Upper lobe of right lung (tissue), 1 donor: ENCODE data around the gene HERPUD2. TPM values are rescaled to one million over a fixed set of nuclear protein-coding genes. Genes with fewer than 3 reads are reported as not detected.

Source experiments
- ATAC-seq: fragments of 200-7000 bp; cut with Tn5 transposase; one replicate; pipeline ENCODE4 v1.9.1; 2020; ENCODE audit warnings: mild to moderate bottlenecking, moderate library complexity
- DNase-seq: peaks from one replicate; pipeline ENCODE4 v3.0.0-alpha.2; 2020
- H3K27ac ChIP-seq: fragments of 200-600 bp; one replicate; pipeline ENCODE4 v1.8.0; 2022
- H3K27me3 ChIP-seq: fragments of 200-600 bp; one replicate; pipeline ENCODE4 v1.8.0; 2022; ENCODE audit warnings: mild to moderate bottlenecking
- H3K36me3 ChIP-seq: fragments of 200-600 bp; one replicate; pipeline ENCODE4 v1.8.0; 2022
- H3K4me1 ChIP-seq: fragments of 200-600 bp; one replicate; pipeline ENCODE4 v1.8.0; 2022
- H3K4me3 ChIP-seq: fragments of 200-600 bp; one replicate; pipeline ENCODE4 v1.8.0; 2022; ENCODE audit warnings: mild to moderate bottlenecking
- H3K9me3 ChIP-seq: fragments of 200-600 bp; one replicate; pipeline ENCODE4 v1.8.0; 2022
- intact Hi-C: fragments of 100-400 bp; cut with DNase I; formaldehyde crosslinking; loops from one replicate; pipeline ENCODE4 v1.11.0; 2022
- total RNA-seq: library from RNA; stranded (reverse); fragmentation: NEBNext Ultra II Directional; extraction: Animal tissue kit (Norgen Biotek cat#: 25700); gene quantifications from one replicate; pipeline ENCODE4 v1.2.1, GENCODE V29; 2021
- TF ChIP-seq, protein P1 (sequence below): fragments of 200-600 bp; IDR thresholded peaks from one replicate; pipeline ENCODE4 v1.8.0; 2022; ENCODE audit warnings: antibody characterized with exemption
- donor health status: DM: no; HTN: yes; CAD: no; lungs with severe emphysema.

The HERPUD2 gene
- total RNA-seq, 1 donor from 2014 or later = 32.6 TPM

DNA sequence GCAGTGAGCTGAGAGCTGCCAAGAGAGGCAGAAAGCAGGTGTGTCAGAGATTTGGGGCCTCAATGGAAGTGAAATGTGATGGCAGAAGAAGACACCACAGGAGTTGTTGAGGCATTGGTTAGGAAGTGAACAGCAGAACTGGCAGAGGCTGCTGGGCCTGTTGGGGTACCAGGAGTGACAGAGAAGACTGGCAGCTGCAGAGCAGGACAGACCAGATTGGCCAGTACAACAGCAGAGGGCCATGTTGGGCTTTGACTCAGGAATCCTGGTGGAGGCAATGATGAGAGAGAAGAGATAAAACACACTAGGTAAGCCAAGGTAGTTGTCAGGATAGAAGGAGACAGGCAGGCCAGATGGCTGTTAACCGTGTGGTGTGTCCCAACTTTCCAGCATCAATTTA lies 19.9 kb upstream of the HERPUD2 start:
- peaks cover 6% of the 10 kb centered on the region for H3K4me1 ChIP-seq
- no peak for ATAC-seq
- H3K27ac ChIP-seq = no peak overlapping the region
- H3K27me3 ChIP-seq = no peaks in the 10 kb centered on the region
- intact Hi-C loops = no loop called here
- TF ChIP-seq, protein P1, sequence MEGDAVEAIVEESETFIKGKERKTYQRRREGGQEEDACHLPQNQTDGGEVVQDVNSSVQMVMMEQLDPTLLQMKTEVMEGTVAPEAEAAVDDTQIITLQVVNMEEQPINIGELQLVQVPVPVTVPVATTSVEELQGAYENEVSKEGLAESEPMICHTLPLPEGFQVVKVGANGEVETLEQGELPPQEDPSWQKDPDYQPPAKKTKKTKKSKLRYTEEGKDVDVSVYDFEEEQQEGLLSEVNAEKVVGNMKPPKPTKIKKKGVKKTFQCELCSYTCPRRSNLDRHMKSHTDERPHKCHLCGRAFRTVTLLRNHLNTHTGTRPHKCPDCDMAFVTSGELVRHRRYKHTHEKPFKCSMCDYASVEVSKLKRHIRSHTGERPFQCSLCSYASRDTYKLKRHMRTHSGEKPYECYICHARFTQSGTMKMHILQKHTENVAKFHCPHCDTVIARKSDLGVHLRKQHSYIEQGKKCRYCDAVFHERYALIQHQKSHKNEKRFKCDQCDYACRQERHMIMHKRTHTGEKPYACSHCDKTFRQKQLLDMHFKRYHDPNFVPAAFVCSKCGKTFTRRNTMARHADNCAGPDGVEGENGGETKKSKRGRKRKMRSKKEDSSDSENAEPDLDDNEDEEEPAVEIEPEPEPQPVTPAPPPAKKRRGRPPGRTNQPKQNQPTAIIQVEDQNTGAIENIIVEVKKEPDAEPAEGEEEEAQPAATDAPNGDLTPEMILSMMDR = no peak
- no peak overlapping the region for H3K4me3 ChIP-seq
- no peaks in the 10 kb centered on the region for H3K36me3 ChIP-seq
- no peak for DNase-seq
- no peaks in the 10 kb centered on the region for H3K9me3 ChIP-seq

DNA sequence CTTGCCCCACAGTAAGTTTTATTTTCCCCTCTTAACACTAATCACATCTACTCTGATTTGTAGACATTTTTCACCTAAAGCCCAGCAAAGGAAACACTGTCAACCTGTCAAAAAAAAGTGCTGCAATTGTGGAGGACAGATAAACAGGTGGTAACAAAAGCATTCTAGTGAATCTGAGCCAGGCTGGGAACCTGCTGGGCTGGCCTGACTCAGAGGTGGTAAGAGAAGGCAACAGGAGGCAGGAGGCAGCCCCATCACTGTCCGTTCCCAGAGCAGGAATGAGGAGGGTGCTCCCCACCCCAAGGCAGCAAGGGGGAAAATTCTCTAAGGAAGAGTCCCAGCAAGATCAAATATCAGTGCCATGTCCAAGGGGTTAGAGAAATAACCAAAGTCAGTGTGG lies 19.5 kb upstream of the HERPUD2 start:
- intact Hi-C loops = no loop called here

GRCh38 chr7:35712563-35713226 lies 17.8 kb upstream of the HERPUD2 start:
- DNase-seq (no peak), ATAC-seq (no peak)
- TF ChIP-seq, protein P1 = no peak
- H3K9me3 ChIP-seq = no peaks in the 10 kb centered on the region
- H3K27ac ChIP-seq = no peak overlapping the region
- no peaks in the 10 kb centered on the region for H3K36me3 ChIP-seq
- no peaks in the 10 kb centered on the region for H3K27me3 ChIP-seq
- no peak overlapping the region for H3K4me3 ChIP-seq
- intact Hi-C loops = no loop called here
- H3K4me1 ChIP-seq = peaks cover 6% of the 10 kb centered on the region

More for the DNA sequence above, 19.5 kb upstream of the HERPUD2 start:
- TF ChIP-seq, protein P1 = no peak
- ATAC-seq (no peak), DNase-seq (no peak)
- H3K9me3 ChIP-seq = no peaks in the 10 kb centered on the region
- H3K27ac ChIP-seq = no peak overlapping the region
- H3K4me3 ChIP-seq = no peak overlapping the region
- H3K27me3 ChIP-seq = no peaks in the 10 kb centered on the region
- no peaks in the 10 kb centered on the region for H3K36me3 ChIP-seq
- H3K4me1 ChIP-seq = peaks cover 6% of the 10 kb centered on the region

- TF ChIP-seq, protein P1 = no peak
- intact Hi-C loops = loop anchor here (10.0 kb wide), 1 partner anchor 197 kb away; no protein-coding TSS in a partner anchor
- no peak for DNase-seq
- no peak for ATAC-seq
- no peaks in the 10 kb centered on the region for H3K9me3 ChIP-seq
- no peak overlapping the region for H3K4me3 ChIP-seq
- no peaks in the 10 kb centered on the region for H3K27me3 ChIP-seq
- H3K36me3 ChIP-seq = no peaks in the 10 kb centered on the region
- H3K4me1 ChIP-seq = no peaks in the 10 kb centered on the region
- no peak overlapping the region for H3K27ac ChIP-seq
These were observed 12.5 kb upstream of the HERPUD2 start for GRCh38 chr7:35707422-35707821.

DNA sequence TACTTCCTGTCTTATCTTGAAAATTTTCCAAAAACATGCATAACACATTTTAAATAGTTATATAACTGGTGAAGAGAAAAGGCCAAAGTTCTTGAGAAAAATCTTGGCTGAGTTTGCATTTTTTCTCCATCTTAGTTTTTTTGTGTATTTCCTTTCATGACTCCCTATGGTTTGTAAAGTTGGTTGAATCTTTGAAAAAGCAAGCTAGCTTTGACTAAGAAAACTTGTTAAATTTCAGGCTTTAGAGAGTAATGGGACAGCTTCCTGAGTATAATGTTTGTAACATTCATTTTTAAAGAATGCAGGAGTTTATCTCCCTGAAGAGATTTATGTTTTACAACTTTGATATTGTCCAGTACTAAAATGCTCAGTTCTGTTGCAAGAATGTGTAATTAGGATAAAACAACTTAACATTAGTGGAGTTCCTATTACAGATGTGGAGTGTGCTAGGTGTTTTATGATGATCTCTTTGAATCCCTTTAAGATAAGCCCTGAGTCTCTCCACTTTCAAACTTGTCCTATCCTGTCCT lies 11.1 kb upstream of the HERPUD2 start:
- Histone ChIP-seq H3K36me3 (no peaks in the 10 kb centered on the region), H3K4me3 (no peak overlapping the region), H3K4me1 (no peaks in the 10 kb centered on the region), H3K27ac (no peak overlapping the region), H3K27me3 (no peaks in the 10 kb centered on the region), H3K9me3 (no peaks in the 10 kb centered on the region)
- TF ChIP-seq, protein P1 = no peak
- intact Hi-C loops = loop anchor here (10.0 kb wide), 1 partner anchor 199 kb away; no protein-coding TSS in a partner anchor
- no peak for ATAC-seq
- DNase-seq = no peak
